GM19043 (cell line): ENCODE data around the gene VAV3.

Experiments used
- ATAC-seq: cut with Tn5 transposase; IDR thresholded peaks from one replicate; pipeline ENCODE4 v1.9.1; 2021; ENCODE audit warnings: low read depth; ENCODE audit not compliant: unreplicated experiment

The VAV3 gene

DNA sequence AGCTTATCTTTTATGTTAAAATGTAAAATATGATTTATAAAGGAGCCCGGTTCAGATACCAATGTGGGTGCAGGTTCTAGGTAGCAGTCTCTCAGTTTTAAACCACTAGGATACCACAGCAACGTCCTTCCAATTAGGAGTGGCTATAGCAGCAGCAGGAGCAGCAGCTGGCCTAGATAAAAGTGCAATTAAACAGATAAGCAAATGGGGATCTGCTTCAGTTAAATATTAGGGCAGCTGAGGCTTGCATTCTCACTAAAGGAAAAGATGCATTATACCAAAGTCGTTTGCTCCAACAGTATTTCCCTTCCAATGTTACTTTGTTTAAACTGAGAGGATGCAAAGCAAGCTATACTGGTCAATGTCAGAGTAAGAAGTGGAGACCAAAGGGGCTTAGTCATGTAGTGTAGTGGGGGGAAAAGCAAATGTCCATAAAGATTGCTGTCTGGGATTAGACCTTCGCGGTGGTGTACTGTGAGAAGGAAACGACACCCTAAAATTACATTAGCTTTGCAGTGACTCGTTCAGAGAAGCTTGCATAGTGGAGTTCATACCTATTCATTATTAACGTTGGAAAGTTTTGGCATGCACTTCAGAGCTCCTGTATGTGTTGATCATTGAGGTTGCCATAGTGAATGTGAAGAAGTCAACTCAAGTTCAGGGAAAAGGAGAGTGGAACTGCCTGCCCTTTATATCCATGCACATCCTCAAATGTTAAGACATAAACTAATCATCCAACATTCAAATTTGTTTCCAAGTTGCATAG lies 272.2 kb downstream of the VAV3 start:
- no peak for ATAC-seq

DNA sequence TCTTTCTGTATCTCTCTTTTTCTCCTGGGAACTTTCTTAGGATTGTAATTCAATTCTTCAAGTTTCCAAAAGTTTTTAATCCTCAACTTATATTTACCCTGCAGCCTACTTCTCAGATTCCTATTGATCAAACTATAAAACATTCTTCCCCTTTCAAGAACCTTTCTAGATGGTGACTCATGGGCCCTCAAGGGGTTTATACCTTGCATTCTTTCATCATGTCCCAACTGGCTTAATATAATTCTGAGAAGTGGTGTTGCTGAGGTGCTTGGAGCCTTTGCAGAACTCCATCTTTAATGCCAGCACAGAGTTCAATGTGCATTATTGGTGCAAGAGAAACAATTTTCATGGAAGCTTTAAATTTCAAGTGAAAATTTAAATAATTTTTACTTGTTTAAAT lies 273.4 kb downstream of the VAV3 start:
- no peak for ATAC-seq

DNA sequence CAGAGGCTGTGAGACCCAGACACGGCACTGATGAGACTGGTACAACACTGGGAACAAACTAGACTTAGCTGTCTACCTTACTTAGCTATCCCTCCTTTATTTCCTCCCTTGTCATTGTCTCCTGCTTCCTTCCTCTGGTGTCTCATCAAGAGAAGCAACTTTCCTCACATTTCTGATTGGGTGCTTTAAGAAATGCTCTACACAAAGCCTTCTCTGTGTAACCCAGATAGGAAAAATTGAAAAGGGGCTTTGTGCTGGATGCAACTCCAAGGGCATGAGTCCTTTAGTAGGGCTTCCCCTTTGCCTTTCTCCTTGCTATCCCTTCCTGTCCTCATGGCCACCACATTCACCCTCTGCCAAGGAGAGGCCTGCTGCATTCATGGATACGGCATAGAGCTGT lies 274.5 kb downstream of the VAV3 start:
- ATAC-seq = no peak

DNA sequence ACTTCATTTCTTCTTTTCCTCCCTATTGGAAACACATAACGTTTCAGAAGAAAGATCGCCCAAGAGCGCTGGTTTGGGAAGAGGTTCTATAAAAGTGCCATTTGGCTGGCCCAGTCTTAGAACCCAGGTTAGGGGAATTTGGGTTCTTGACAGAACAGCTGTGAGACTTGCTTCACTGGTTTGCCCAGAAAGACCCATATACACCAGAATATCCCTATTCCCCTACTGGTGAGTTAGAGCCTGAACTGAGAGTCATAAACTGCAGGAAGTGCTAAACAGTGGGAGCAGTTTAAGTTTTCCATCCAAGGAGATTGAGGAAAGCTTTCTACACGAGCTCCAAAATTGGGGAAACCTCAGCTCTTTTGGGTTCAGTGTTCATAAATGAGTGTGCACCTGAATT lies 275.2 kb downstream of the VAV3 start:
- ATAC-seq = no peak

DNA sequence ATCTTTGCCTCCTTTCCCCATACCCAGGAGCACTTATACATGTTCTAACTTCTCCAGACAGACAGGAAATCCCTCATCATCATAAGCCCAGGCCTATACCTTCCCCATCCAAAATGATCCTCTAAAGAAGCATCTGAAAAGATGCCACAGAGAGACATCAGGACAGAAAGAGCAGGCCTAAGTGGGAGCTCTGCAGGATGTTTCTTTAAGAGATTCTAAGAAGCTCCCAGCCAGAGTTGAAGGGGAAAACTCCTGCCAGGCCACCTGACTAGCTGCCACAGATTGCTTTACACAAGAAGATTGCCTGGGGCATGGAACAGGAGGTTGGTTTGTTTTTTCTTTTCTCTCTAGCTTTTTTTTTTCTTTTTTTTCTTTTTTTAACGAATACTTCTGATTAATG lies 275.8 kb downstream of the VAV3 start:
- no peak for ATAC-seq

DNA sequence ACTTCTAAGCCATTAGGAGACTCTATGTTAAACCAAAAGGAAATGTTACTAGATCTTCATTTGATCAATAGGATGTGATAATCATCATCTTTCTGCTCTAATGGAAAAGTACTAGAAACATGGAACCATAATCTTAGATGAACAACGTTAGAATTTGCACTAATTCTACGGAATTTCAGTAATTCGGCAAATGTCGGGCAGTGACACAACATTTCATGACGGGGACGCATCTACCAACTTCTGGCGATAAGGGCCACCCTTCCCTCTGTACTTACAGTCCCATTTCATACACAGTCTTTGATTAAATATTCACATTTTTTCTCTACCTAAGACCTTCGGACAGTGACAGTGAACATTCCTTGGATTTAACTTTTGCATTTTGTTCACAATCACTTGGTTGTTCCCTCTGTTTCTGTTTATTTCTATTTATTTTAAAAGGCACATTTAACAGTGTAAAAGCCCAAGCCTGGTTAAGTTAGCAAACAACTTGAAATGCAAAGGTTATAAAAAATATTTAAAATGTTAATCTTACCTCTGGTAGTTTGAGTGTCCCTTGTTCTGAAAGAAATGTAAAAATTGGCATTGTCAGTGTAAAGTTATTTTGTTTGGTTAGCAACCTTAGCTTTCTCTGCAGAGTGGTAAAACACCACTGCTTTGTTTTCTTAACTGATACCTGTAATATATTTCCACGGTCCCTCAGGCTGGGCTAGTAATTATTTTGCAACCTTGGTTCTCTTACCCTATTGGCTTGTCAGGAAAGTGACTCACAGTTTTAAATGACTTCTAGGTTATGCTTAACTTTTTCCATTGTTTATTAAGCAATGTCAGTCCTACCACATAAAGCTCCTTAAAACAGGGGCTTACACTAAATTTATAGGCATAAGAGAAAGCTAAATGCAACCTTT lies 276.9 kb downstream of the VAV3 start:
- ATAC-seq = no peak

DNA sequence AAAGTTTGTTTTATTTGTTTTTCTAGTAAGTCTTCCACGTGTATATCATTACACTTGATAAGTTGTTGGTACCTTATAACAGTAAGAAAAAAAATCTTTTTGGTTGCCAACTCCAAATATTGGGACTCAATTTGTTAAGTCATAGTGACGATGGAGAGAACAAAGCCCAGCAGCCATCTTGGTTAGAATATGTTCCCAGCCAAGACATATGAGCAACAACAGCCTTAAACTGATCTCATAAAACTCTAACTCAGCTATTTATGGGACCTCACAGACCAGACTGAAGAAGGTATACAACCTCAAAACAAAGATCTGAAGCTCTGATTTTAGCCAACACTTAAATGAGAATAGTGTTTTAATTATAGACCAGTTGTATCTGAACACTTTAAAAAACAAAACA lies 281.3 kb downstream of the VAV3 start:
- no peak for ATAC-seq

DNA sequence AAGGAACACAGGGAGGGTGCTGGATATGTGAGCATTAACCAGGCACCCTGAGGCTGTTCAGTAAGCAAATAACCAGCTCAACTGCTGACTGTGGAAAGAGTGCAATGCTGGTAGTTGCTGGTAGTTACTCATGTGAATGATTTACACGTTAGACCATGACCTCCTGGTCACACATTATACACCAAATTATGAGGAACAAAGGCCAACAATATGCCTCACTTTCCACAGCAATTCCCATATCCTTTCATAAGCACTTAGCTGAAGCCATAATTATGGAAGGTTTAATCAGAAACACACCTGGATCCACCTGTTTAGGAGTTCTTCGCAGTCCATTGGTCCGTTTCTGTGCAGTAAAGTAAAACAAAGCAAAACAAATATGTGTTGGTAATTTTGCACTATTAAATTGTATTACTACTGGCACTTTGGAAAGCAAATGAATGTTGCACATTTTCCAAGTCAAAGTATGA lies 281.8 kb downstream of the VAV3 start:
- no peak for ATAC-seq

DNA sequence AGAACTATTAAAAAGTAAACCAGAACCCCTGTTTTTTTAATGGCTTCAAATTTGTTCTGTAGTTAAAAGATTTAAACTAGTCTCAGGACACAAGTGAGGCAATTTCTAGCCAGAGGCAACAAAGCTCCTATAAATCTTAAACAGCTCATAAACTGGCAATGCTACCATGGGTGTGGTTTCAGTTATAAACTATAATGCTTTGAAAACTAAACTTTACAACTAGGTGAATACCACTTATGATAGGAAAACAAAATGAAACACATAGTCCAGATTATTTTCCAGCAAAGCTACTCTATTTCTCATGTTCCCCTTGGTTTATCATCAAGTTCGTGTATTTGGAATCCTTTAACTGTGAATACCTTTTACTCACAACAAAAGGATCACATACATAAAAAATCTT lies 282.5 kb downstream of the VAV3 start:
- ATAC-seq = no peak

DNA sequence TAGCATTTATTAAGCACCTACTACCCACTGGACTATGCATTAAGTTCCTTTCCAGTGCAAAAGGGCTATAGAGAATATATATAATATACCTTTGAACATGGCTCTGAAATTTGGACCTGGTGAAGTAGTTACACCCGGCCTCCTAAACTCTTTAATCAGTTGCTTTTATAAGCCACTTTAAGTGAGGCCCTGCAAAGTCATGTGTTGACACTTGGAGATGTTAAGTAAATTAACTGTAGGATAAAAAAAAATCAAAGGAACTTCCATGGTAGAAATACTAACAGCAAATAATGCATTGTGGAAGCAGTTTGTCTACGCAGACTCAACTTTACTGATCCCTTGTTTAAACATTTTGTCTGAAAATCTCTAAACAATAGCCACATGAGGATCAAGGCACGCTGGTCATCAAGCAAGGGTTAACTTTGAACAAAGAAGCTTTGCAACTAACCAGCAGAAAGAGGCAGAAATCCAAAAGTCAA lies 283.9 kb downstream of the VAV3 start:
- ATAC-seq = no peak

DNA sequence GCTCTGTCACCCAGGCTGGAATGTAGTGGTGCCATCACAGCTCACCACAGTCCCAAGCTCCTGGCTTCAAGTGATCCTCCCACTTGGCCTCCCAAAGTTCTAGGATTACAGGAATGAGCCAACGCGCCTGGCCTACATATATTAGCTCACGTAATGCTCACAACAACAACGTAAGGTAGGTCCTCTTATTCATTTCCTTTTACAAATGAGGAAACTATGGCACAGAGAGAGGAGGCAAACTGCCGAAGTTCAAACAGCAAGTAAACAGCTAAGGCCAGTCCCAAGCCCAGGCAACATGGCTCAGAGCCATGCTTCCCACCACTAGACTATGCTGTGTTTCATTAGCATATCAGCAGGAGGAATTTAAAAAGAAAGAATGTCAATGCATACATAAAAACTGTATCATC lies 284.4 kb downstream of the VAV3 start:
- no peak for ATAC-seq

DNA sequence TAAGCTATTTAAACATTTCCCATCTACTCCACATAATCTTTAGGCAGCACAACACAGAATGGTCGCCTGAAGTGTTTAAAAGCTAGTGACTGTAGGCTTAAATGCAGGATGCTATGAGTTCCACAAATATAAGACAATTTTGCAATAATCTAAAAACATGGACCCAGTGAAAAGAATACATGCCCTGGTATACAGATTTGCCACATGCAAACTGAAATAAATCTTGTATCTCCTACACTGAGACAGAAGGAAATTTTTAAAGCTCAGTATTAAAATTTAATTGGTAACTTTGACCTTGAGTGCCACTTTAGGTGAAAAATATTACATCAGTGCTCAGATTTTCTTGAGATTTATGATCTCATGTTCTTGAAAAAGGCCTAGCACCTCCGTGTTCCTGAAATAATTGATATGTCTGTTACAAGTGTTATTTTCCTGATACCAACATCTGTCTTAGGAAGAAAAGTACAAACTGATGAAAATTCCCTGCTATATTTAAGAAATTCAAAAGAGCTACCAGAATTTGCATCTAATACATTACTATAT lies 285.5 kb downstream of the VAV3 start:
- no peak for ATAC-seq

DNA sequence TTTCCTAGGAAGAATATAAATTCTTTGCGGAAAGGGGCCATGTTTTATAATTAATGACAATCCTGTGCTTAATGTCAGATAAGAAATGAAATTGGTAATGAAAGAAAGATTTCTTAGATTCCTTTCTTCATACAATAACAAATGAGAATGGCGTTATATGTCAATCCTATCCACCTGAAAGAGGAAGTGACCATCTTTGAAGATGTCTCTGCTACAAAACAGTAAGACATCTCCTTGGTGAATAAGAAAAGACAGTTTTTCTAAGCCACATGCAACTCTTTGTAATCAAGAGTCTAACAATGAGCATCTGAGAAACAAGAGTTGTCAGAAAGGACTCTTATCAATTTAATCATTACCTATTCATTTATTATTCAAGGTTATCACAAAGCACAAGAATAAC lies 286.0 kb downstream of the VAV3 start:
- ATAC-seq = no peak

DNA sequence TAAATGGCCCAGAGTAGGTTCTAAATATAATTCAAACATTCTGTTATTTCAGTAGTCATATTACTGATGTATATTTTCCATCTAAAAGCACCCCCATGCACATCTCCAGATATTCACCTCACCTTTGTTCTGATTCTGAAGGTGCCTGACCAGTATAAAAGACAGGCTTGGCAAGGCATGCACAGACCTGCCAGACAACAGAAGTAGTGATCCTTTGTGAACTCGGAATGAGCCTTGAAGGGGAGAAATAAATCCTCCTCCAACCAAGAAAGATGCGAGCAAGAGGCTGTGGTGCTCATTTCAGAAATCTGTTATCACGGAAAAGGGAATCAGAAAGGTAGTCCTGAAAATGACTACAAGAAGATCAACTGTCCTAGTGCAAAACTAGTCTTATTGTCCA lies 287.3 kb downstream of the VAV3 start:
- no peak for ATAC-seq

DNA sequence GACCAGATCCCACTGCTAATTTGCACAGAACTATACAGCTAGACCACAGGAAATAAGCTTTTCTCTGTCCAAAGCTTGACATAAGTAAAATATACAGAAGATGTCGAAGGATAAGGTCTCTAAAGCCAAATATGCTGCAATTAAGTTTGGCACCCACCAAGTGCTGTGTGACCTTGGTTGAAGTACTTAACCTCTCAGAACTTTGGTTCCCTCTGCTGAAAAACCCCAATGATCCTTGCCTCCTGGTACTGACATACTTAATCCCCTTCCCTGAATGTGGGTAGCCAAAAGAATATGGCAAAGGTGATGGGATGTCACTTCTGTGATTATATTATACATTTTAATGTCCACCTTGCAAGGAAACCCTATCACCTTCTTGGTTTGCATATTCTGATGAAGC lies 290.5 kb downstream of the VAV3 start:
- ATAC-seq = no peak

DNA sequence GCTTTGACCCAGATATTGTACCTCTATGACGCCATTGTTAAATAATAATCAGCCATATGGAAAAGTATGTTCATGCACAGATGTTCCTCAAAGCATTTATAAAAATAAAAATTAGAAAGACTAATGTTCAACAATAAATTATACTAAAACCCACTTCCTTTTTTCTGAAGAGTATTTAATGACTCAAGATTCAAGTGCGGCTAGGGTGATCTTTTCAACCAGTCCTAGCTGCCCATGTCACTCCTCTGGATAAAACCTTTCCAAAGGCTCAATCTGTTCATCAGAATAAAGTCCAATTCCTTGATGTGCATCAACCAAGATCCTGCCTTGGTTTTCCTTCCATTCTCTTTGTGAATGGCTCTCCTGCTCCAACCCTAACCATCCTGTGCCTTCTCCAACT lies 292.0 kb downstream of the VAV3 start:
- no peak for ATAC-seq

DNA sequence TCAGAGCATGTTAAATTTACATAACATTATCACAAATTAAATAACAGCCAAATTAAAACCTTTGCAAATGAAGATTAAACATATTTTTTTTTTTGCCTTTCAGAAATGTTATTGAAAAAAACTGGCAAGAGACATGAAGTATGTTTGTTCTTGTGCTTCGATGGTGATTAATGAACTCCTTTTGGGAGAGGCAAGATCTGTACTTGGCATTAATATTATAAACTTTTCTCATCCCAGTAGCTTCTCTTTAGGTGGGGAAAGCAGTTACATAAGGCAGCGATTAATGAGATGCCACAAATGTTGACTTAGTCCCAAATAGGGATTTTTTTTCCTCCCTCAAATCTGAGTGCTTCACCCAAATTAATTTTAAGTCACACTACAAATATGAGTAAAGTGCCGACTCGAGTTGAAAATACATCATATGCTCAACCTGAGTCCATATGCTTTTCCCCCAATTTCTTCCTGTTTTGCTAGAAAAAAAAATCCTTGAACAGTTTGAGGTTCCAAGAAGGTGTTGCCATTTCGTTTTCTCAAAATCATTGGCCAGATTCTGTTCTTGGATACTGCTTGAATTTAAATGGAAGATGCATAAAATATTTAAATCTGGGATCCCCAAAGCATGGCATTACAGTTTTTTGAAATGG lies 294.5 kb downstream of the VAV3 start:
- ATAC-seq = no peak

DNA sequence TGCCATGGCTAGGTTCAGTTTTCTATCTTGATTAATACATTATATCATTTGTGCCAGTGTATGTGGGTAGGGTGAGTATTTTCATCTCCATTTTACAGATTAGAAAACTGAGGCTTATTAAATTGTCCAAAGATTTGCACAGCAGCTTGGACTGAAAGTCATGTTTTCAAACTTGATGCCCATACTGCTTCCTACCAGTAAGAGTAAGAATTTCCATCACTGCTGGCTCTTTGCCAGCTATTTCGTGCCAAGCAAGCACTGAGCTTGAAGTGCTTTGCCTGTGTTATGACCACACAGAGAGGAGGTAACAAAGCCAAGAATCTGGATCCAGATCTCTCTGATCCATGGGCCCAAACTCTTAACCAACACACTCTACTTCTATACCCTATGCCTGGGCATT lies 295.0 kb downstream of the VAV3 start:
- ATAC-seq = no peak

DNA sequence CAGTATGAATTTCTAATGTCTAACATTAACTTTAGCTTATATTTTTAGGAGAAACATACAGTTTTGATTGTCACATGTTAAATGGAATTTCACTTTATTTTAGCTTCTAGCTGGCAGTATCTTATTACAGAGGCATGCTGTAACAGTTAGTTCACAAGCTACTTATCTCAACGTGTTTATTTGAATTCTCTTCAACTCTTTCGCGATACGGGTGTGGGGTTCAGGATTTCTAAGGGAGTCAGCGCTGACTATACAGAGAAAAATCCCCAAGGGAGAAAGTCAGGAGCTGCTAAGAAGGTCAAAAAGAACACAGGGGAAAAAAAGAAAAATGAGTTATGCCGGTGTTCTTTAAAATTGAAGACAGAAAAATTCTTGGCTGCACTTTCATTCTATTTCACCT lies 296.2 kb downstream of the VAV3 start:
- ATAC-seq = no peak

DNA sequence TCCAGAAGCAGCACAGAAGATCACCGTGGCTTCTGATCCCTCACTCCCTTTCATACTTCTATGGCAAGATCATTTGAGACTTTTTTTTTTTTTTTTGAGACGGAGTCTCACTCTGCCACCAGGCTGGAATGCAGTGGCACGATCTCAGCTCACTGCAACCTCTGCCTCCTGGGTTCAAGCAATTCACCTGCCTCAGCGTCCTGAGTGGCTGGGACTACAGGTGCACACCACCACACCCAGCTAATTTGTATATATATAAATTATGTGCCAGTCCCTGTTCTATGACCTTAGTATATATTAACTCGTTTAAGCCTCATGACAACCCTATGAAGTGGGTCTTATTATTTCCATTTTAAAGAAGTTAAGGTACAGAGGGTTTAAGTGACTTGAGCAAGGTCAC lies 298.5 kb downstream of the VAV3 start:
- ATAC-seq = no peak
